ENCODE data around the gene UPK3B.
"Not testable (repeated sequence)": the region's sequence is repeated elsewhere in the genome, so short reads cannot be mapped to it uniquely, and the experiment has no call there.

- TF ChIP-seq CTCF, POLR2A, EP300 (IDR thresholded peaks at IDR 0.05): not testable (repeated sequence)
Observed at GRCh38 chr7:76511200-76511910, 1.0 kb downstream of the UPK3B start.
